ENCODE measurements around the gene STOML1. TPM values are rescaled to one million over a fixed set of nuclear protein-coding genes. Genes with fewer than 3 reads are reported as not detected.

STOML1 gene
- 8.9 and 10.6 TPM in 2 replicates for total RNA-seq

- Mint-ChIP-seq H3K27me3 (no peaks in the 10 kb centered on the region), H3K27ac (peak within 1 kb of the TSS; percentile 69), H3K4me3 (peak within 1 kb of the TSS; percentile 86), H3K36me3 (ENCODE audit: low read depth) (peaks cover 10% of the 10 kb centered on the region), H3K9me3 (no peaks in the 10 kb centered on the region), H3K4me1 (peaks cover 66% of the 10 kb centered on the region)
- ChIA-PET POLR2A (interaction anchor here (0.6 kb wide), 1 partner anchor 1460 kb away, joined by 3 read pairs; the partner anchor contains the start of gene SIN3A), CTCF (interaction anchor here (1.4 kb wide), 1 partner anchor 19 kb away, joined by 5 read pairs; no protein-coding TSS in a partner anchor)
- TF ChIP-seq CTCF (IDR thresholded peaks at IDR 0.05): no peak
- ATAC-seq (ENCODE audit: low read depth) (peak; percentile 77), DNase-seq (peak; percentile 98)
- intact Hi-C loops (cut with micrococcal nuclease): loop anchor here (1.0 to 5.0 kb wide), 3 partner anchors 16 to 790 kb away; partner anchors contain the start of genes CSK and UBL7
Measured at GRCh38 chr15:73991726-73992593, at the start of gene STOML1. STOML1 (minus strand) TSS chr15:73992295; CDS start chr15:73992223, 72 bp downstream.

GRCh38 chr15:74041311-74041756 is 49.2 kb upstream of the STOML1 start:
- H3K27me3 Mint-ChIP-seq: no peaks in the 10 kb centered on the region
- CTCF ChIA-PET: interaction anchor here (1.4 kb wide), 1 partner anchor 8 kb away, joined by 3 read pairs; no protein-coding TSS in a partner anchor
- ATAC-seq (ENCODE audit: low read depth): no peak
- H3K4me3 Mint-ChIP-seq: no peak overlapping the region
- no peaks in the 10 kb centered on the region for H3K9me3 Mint-ChIP-seq
- H3K27ac Mint-ChIP-seq: no peak overlapping the region
- intact Hi-C loops (cut with micrococcal nuclease): no loop called here
- no peaks in the 10 kb centered on the region for H3K4me1 Mint-ChIP-seq
- H3K36me3 Mint-ChIP-seq (ENCODE audit: low read depth): peaks cover 45% of the 10 kb centered on the region
- POLR2A ChIA-PET: no interaction called here
- no peak for DNase-seq
- no peak for TF ChIP-seq CTCF (IDR thresholded peaks at IDR 0.05)

GRCh38 chr15:74040109-74040850 is 48.2 kb upstream of the STOML1 start:
- Mint-ChIP-seq H3K9me3 (no peaks in the 10 kb centered on the region), H3K36me3 (ENCODE audit: low read depth) (peaks cover 51% of the 10 kb centered on the region), H3K27ac (no peak overlapping the region), H3K4me3 (no peak overlapping the region), H3K27me3 (no peaks in the 10 kb centered on the region), H3K4me1 (no peaks in the 10 kb centered on the region)
- TF ChIP-seq CTCF (IDR thresholded peaks at IDR 0.05): no peak
- ATAC-seq (ENCODE audit: low read depth): no peak
- intact Hi-C loops (cut with micrococcal nuclease): no loop called here
- DNase-seq: no peak
- ChIA-PET CTCF (interaction anchor here (0.7 to 2.8 kb wide), 3 partner anchors 8 to 67 kb away, joined by 3 to 15 read pairs (median 3); no protein-coding TSS in a partner anchor), POLR2A (no interaction called here)

- peaks cover 56% of the 10 kb centered on the region for H3K36me3 Mint-ChIP-seq (ENCODE audit: low read depth)
- intact Hi-C loops (cut with micrococcal nuclease): no loop called here
- no peaks in the 10 kb centered on the region for H3K27me3 Mint-ChIP-seq
- no peak for ATAC-seq (ENCODE audit: low read depth)
- H3K27ac Mint-ChIP-seq: no peak overlapping the region
- H3K4me3 Mint-ChIP-seq: no peak overlapping the region
- no peaks in the 10 kb centered on the region for H3K9me3 Mint-ChIP-seq
- ChIA-PET POLR2A (no interaction called here), CTCF (interaction anchor here (2.8 to 4.2 kb wide), 2 partner anchors 8 to 65 kb away, joined by 15 to 40 read pairs; no protein-coding TSS in a partner anchor)
- H3K4me1 Mint-ChIP-seq: no peaks in the 10 kb centered on the region
- TF ChIP-seq CTCF (IDR thresholded peaks at IDR 0.05): no peak
- no peak for DNase-seq
Measured at GRCh38 chr15:74039656-74040010, 47.5 kb upstream of the STOML1 start.
